Uterus (tissue), 4 donors: ENCODE data around the gene NPHP4. TPM values are rescaled to one million over a fixed set of nuclear protein-coding genes. Genes with fewer than 3 reads are reported as not detected.

Experiments
- DNase-seq, 2 donors: peaks; one replicate each; pipeline ENCODE4 v3.0.0-alpha.2; 2019 to 2020
- H3K27ac ChIP-seq, 2 donors: fragments of 200-600 bp; sonication (generic); 1 replicate in 1 of 2; 2 replicates in 1 of 2; pipeline ENCODE4 v1.5.1; 2016 to 2018
- H3K27me3 ChIP-seq, 2 donors: fragments of 200-600 bp; sonication (generic); one replicate each; pipeline ENCODE4 v1.5.1; 2018 to 2019; ENCODE audit warnings: control low read depth in 1 of 2
- H3K36me3 ChIP-seq, 2 donors: fragments of 200-600 bp; sonication (generic); one replicate each; pipeline ENCODE4 v1.5.1; 2019; ENCODE audit warnings: control low read depth in 1 of 2
- H3K4me1 ChIP-seq, 2 donors: fragments of 200-600 bp; sonication (generic); one replicate each; pipeline ENCODE4 v1.5.1; 2018 to 2019; ENCODE audit warnings: control low read depth in 1 of 2
- H3K4me3 ChIP-seq, 2 donors: fragments of 200-600 bp; sonication (generic); 1 replicate in 1 of 2; 2 replicates in 1 of 2; pipeline ENCODE4 v1.5.1; 2018 to 2019; ENCODE audit warnings: mild to moderate bottlenecking in 1 of 2
- H3K9me3 ChIP-seq, 2 donors: fragments of 200-600 bp; sonication (generic); one replicate each; pipeline ENCODE4 v1.5.1; 2019; ENCODE audit warnings: control low read depth in 1 of 2
- CTCF ChIP-seq, 4 experiments: fragments of 200-600 bp in 2 of 4; fragments of 450-650 bp in 2 of 4; sonication (generic) in 2 of 4; IDR thresholded peaks; one replicate each; pipeline ENCODE4 v1.5.1; 2016 to 2019; ENCODE audit warnings: antibody characterized with exemption in 4 of 4, mild to moderate bottlenecking in 2 of 4, moderate library complexity in 1 of 4
- POLR2A ChIP-seq, 2 donors: fragments of 450-650 bp; IDR thresholded peaks; one replicate each; pipeline ENCODE4 v1.6.1; 2016; ENCODE audit warnings: antibody characterized with exemption in 2 of 2, mild to moderate bottlenecking in 1 of 2, moderate library complexity in 1 of 2
- intact Hi-C: fragments of 100-400 bp; cut with DNase I; formaldehyde crosslinking; loops from one replicate; pipeline ENCODE4 v1.15.1; 2023; ENCODE audit warnings: low total_unique reads
- total RNA-seq, 4 donors: library from RNA; depleted of rRNA in 3 of 4; stranded (reverse); fragments of >200 nt in 3 of 4; gene quantifications; one replicate each; pipeline versions ENCODE4 v1.1.0 to v1.2.4, GENCODE V29; 2014 to 2023
- donor health status: DM: yes; HTN: yes; CAD: no.

NPHP4 gene
- total RNA-seq, 4 donors from 2014 or later = 1.3 to 16.2 (median 7.0) TPM

GRCh38 chr1:5865056-5865455, 127.2 kb downstream of the NPHP4 start:
- no peak overlapping the region for H3K4me3 ChIP-seq
- H3K36me3 ChIP-seq = no peaks in the 10 kb centered on the region

GRCh38 chr1:5864256-5864655, 128.0 kb downstream of the NPHP4 start:
- no peak overlapping the region for H3K27ac ChIP-seq
- no peaks in the 10 kb centered on the region for H3K27me3 ChIP-seq
- intact Hi-C loops = no loop called here
- no peaks in the 10 kb centered on the region for H3K9me3 ChIP-seq
- no peak overlapping the region for H3K4me3 ChIP-seq
- no peaks in the 10 kb centered on the region for H3K4me1 ChIP-seq
- no peaks in the 10 kb centered on the region for H3K36me3 ChIP-seq
- DNase-seq = no peak
- TF ChIP-seq CTCF (IDR thresholded peaks at IDR 0.05) = no peak
- TF ChIP-seq POLR2A (IDR thresholded peaks at IDR 0.05) = no peak

More at GRCh38 chr1:5865056-5865455, 127.2 kb downstream of the NPHP4 start:
- intact Hi-C loops = no loop called here
- Histone ChIP-seq H3K27me3 (no peaks in the 10 kb centered on the region), H3K4me1 (no peaks in the 10 kb centered on the region), H3K27ac (no peak overlapping the region), H3K9me3 (no peaks in the 10 kb centered on the region)
- TF ChIP-seq CTCF (IDR thresholded peaks at IDR 0.05) (no peak), POLR2A (IDR thresholded peaks at IDR 0.05) (no peak)
- DNase-seq = no peak

GRCh38 chr1:5863238-5863637, 129.0 kb downstream of the NPHP4 start:
- H3K36me3 ChIP-seq = no peaks in the 10 kb centered on the region
- no peak for TF ChIP-seq CTCF (IDR thresholded peaks at IDR 0.05)
- no peak for TF ChIP-seq POLR2A (IDR thresholded peaks at IDR 0.05)

GRCh38 chr1:5861871-5862825, 130.1 kb downstream of the NPHP4 start:
- Histone ChIP-seq H3K27me3 (no peaks in the 10 kb centered on the region), H3K4me3 (no peak overlapping the region), H3K27ac (no peak overlapping the region), H3K9me3 (no peaks in the 10 kb centered on the region), H3K4me1 (no peaks in the 10 kb centered on the region), H3K36me3 (no peaks in the 10 kb centered on the region)
- intact Hi-C loops = no loop called here
- TF ChIP-seq CTCF (IDR thresholded peaks at IDR 0.05) = no peak
- TF ChIP-seq POLR2A (IDR thresholded peaks at IDR 0.05) = no peak
- no peak for DNase-seq

More at GRCh38 chr1:5863238-5863637, 129.0 kb downstream of the NPHP4 start:
- Histone ChIP-seq H3K27me3 (no peaks in the 10 kb centered on the region), H3K4me3 (no peak overlapping the region), H3K9me3 (no peaks in the 10 kb centered on the region), H3K4me1 (no peaks in the 10 kb centered on the region), H3K27ac (no peak overlapping the region)
- intact Hi-C loops = no loop called here
- DNase-seq = no peak

GRCh38 chr1:5860277-5860676, 131.9 kb downstream of the NPHP4 start:
- Histone ChIP-seq H3K27me3 (no peaks in the 10 kb centered on the region), H3K4me3 (no peak overlapping the region), H3K27ac (no peak overlapping the region), H3K4me1 (no peaks in the 10 kb centered on the region), H3K36me3 (no peaks in the 10 kb centered on the region), H3K9me3 (no peaks in the 10 kb centered on the region)
- no peak for DNase-seq
- TF ChIP-seq POLR2A (IDR thresholded peaks at IDR 0.05) = no peak
- no peak for TF ChIP-seq CTCF (IDR thresholded peaks at IDR 0.05)
- intact Hi-C loops = no loop called here
